HepG2 (cell line): Measurements from ENCODE around the gene ZNF385B. TPM values are rescaled to one million over a fixed set of nuclear protein-coding genes. Genes with fewer than 3 reads are reported as not detected.

Experiments used
- BRCA1 ChIP-seq: sonication (generic); formaldehyde crosslinking; IDR thresholded peaks from 2 replicates; pipeline ENCODE4 v1.4.0; 2020; ENCODE audit warnings: missing genetic modification reagents
- CERS6 ChIP-seq: sonication (generic); formaldehyde crosslinking; IDR thresholded peaks from 2 replicates; pipeline ENCODE4 v1.5.0; 2020; ENCODE audit warnings: missing genetic modification reagents
- DBP ChIP-seq: sonication (generic); formaldehyde crosslinking; IDR thresholded peaks from 2 replicates; pipeline ENCODE4 v1.4.0; 2020; ENCODE audit warnings: missing genetic modification reagents; ENCODE audit errors: not compliant biosample characterization
- HDAC1 ChIP-seq: sonication (generic); formaldehyde crosslinking; IDR thresholded peaks from 2 replicates; pipeline ENCODE4 v1.5.1; 2020; ENCODE audit warnings: mild to moderate bottlenecking, missing genetic modification reagents
- KMT2A ChIP-seq: sonication (generic); formaldehyde crosslinking; IDR thresholded peaks from 2 replicates; pipeline ENCODE4 v1.4.0; 2020; ENCODE audit warnings: missing genetic modification reagents
- MEIS1 ChIP-seq: sonication (generic); formaldehyde crosslinking; IDR thresholded peaks from 2 replicates; pipeline ENCODE4 v1.9.0; 2021; ENCODE audit warnings: mild to moderate bottlenecking, missing genetic modification reagents, moderate library complexity, borderline replicate concordance
- MLX ChIP-seq: IDR thresholded peaks from 2 replicates; pipeline ENCODE4 v1.6.1; 2016
- MTF2 ChIP-seq: sonication (generic); formaldehyde crosslinking; IDR thresholded peaks from 2 replicates; pipeline ENCODE4 v1.5.0; 2020; ENCODE audit warnings: missing genetic modification reagents, borderline replicate concordance
- NFYB ChIP-seq: sonication (generic); formaldehyde crosslinking; IDR thresholded peaks from 2 replicates; pipeline ENCODE4 v1.4.0; 2020; ENCODE audit warnings: missing genetic modification reagents
- NFYC ChIP-seq: IDR thresholded peaks from 2 replicates; pipeline ENCODE4 v1.6.1; 2016; ENCODE audit warnings: missing genetic modification reagents, missing compliant biosample characterization
- POGZ ChIP-seq: sonication (generic); formaldehyde crosslinking; IDR thresholded peaks from 2 replicates; pipeline ENCODE4 v1.4.0; 2020; ENCODE audit warnings: mild to moderate bottlenecking, missing genetic modification reagents
- RBAK ChIP-seq: sonication (generic); formaldehyde crosslinking; IDR thresholded peaks from 2 replicates; pipeline ENCODE4 v1.5.1; 2020; ENCODE audit warnings: mild to moderate bottlenecking, missing genetic modification reagents
- RFXAP ChIP-seq: sonication (generic); formaldehyde crosslinking; IDR thresholded peaks from 2 replicates; pipeline ENCODE4 v1.4.0; 2020; ENCODE audit warnings: missing genetic modification reagents, borderline replicate concordance
- RNF219 ChIP-seq: sonication (generic); formaldehyde crosslinking; IDR thresholded peaks from 2 replicates; pipeline ENCODE4 v1.5.0; 2020; ENCODE audit warnings: mild to moderate bottlenecking, missing genetic modification reagents
- SYNCRIP ChIP-seq: fragments of 200-400 bp; formaldehyde crosslinking; IDR thresholded peaks from 2 replicates; pipeline ENCODE4 v1.6.1; 2018; ENCODE audit warnings: mild to moderate bottlenecking, low read depth, low read length; ENCODE audit not compliant: insufficient read depth
- THAP7 ChIP-seq: sonication (generic); formaldehyde crosslinking; IDR thresholded peaks from 2 replicates; pipeline ENCODE4 v1.8.1; 2023; ENCODE audit warnings: mild to moderate bottlenecking, missing genetic modification reagents
- ZNF616 ChIP-seq: sonication (generic); formaldehyde crosslinking; IDR thresholded peaks from 2 replicates; pipeline ENCODE4 v1.5.0; 2020; ENCODE audit warnings: low read depth, mild to moderate bottlenecking, missing genetic modification reagents
- ZNF639 ChIP-seq: conservative IDR thresholded peaks from 2 replicates; pipeline ENCODE4 v1.6.1; 2018; ENCODE audit warnings: missing genetic modification reagents
- ZNF800 ChIP-seq: sonication (generic); formaldehyde crosslinking; IDR thresholded peaks from 2 replicates; pipeline ENCODE4 v1.4.0; 2020; ENCODE audit warnings: missing genetic modification reagents
- ZSCAN12 ChIP-seq: sonication (generic); formaldehyde crosslinking; IDR thresholded peaks from 2 replicates; pipeline ENCODE4 v1.9.0; 2021; ENCODE audit warnings: mild to moderate bottlenecking, missing genetic modification reagents
- polyA plus RNA-seq, 8 experiments: library from polyadenylated mRNA; depleted of rRNA in 3 of 8; stranded (reverse) in 7 of 8; unstranded in 1 of 8; fragments of >200 nt; fragmentation: Illumina TruSeq in 4 of 8; extraction: Trizol in 4 of 8; gene quantifications; 2 replicates each; pipeline versions ENCODE4 v1.2.1 to v1.2.3, GENCODE V29; 2011 to 2016; ENCODE audit warnings: low read depth in 4 of 8, missing spikeins in 1 of 8, mixed read lengths in 1 of 8; ENCODE audit not compliant: insufficient read depth in 1 of 8
- total RNA-seq, 5 experiments: library from RNA; depleted of rRNA; stranded (reverse); fragments of >200 nt; fragmentation: Illumina TruSeq; extraction: Trizol; gene quantifications; 2 replicates each; pipeline ENCODE4 v1.2.3, GENCODE V29; 2016; ENCODE audit warnings: low read depth in 1 of 5

The ZNF385B gene
- total and polyA plus RNA-seq, 2 of the 13 experiments (the other 11 are each of a cell fraction or from before 2014, with no cell fraction given): 3.3 to 6.7 TPM

- TF ChIP-seq ZNF616 (CRISPR knock-in tag) (no peak), ZNF639 (CRISPR knock-in tag) (no peak), KMT2A (CRISPR knock-in tag) (no peak), ZNF800 (CRISPR knock-in tag) (peak; percentile 68; the same call in 1 of the 2 replicates), MTF2 (CRISPR knock-in tag) (no peak), HDAC1 (CRISPR knock-in tag) (peak; percentile 23; the same call in 1 of the 2 replicates), CERS6 (CRISPR knock-in tag) (no peak), DBP (CRISPR knock-in tag) (no peak), POGZ (CRISPR knock-in tag) (peak; percentile 36; the same call in 1 of the 2 replicates), NFYC (no peak), NFYB (CRISPR knock-in tag) (no peak), RBAK (no peak), BRCA1 (no peak; the same call in 1 of the 2 replicates), SYNCRIP (no peak), MLX (no peak), RFXAP (no peak), RNF219 (CRISPR knock-in tag) (no peak), MEIS1 (no peak), ZSCAN12 (CRISPR knock-in tag) (no peak), THAP7 (CRISPR knock-in tag) (no peak)
These were observed 301.1 kb downstream of the ZNF385B start (continued) for GRCh38 chr2:179560257-179560735.
